Measurements from ENCODE around the gene SP7.
"Not testable (repeated sequence)": the region's sequence is repeated elsewhere in the genome, so short reads cannot be mapped to it uniquely, and the experiment has no call there.

SP7 gene

GRCh38 chr12:53320352-53321195 lies 15.6 kb downstream of the SP7 start:
- no peak for DNase-seq

DNA sequence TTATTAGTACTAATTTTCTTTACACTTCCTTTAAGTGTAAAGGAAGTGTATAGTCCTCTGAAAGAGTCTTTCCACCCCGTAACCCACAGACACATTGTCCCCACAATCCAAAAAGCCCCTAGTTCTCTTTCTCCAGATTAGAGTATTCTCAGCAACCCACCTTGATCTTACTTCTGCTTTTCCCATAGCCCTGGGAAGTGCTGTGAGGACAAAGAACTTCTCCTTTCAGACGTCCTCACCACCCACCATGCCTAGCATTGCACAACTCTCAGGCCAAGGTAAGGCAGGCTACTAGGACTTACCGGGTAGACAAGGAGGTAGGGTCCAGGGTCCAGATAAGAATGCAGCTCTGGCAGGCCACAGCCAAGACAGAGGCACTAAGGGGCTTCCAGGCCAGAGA lies 22.2 kb downstream of the SP7 start:
- DNase-seq, result no peak

GRCh38 chr12:53308276-53308675 lies 27.9 kb downstream of the SP7 start:
- DNase-seq, result no peak

- DNase-seq, result no peak
Measured at GRCh38 chr12:53306826-53307225, 29.3 kb downstream of the SP7 start.

DNA sequence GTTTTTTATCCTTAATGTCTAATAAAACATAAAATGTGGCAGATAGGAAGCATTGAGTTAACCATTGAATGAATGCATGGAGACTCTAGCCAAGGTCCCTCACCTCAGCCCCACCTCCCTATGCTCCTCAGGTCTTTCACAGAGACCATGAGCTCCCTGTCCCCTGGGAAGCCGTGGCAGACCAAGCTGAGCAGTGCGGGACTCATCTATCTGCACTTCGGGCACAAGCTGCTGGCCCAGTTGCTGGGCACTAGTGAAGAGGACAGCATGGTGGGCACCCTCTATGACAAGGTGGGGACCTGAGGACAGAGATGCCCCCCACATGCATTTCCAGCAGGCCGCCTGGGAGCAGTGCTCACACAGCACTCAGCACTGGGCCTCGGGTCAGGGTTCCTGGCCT lies 33.3 kb downstream of the SP7 start:
- no peak for DNase-seq

GRCh38 chr12:53300187-53300586 lies 36.0 kb downstream of the SP7 start:
- DNase-seq, result no peak

GRCh38 chr12:53299454-53300180 lies 36.5 kb downstream of the SP7 start, which contains the start of gene MYG1:
TSS of gene MYG1 (plus strand) at chr12:53299695. CDS start at chr12:53299738, 43 bp downstream.
- DNase-seq, result peak; percentile 59 to 94 (median 78)

GRCh38 chr12:53299101-53299453 lies 37.1 kb downstream of the SP7 start:
- peak in 2 of 5 experiments; percentile 2 to 46 for DNase-seq

DNA sequence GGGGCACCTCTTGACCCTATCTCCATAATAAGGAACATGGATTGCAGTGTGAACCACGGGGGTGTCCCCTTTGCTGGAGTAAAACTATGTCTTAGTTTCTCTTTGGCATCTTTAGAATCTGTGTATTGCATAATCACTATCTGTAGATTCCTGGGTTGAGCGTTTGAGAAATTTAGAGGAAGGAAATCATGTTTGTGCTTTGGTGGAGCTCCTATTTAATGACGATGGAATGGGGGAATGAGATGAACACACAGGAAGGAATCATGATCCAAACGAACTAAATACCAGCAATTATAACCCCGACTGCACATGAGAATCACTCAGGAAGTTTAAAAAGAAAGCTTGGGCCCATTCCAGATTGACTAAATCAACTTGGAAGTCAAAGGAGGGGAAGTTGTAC lies 38.0 kb downstream of the SP7 start:
- no peak for DNase-seq

DNA sequence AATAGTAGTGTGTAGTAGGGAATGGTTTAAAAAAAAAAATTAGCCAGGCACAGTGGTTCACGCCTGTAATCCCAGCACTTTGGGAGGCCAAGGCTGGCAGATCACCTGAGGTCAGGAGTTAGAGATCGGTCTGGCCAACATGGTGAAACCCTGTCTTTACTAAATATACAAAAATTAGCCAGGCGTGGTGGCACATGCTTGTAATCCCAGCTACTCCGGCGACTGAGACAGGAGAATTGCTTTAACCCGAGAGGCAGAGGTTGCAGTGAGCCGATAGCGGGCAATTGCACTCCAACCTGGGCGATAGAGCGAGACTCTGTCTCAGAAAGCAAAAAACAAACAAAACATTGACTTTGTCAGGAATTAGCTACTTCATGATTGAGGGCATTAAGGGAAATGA lies 39.0 kb downstream of the SP7 start:
- DNase-seq, result not testable (repeated sequence)

GRCh38 chr12:53295891-53296219 lies 40.3 kb downstream of the SP7 start:
- peak in 1 of 5 experiments; percentile 10 for DNase-seq

- DNase-seq, result peak; percentile 61 to 94 (median 79)
Measured at GRCh38 chr12:53295070-53295890, 40.9 kb downstream of the SP7 start, which contains the start of gene PFDN5. TSS of gene PFDN5 (plus strand) at chr12:53295542. CDS start at chr12:53295568, 26 bp downstream.

- DNase-seq, result no peak
Measured at GRCh38 chr12:53292426-53292825, 43.7 kb downstream of the SP7 start.

GRCh38 chr12:53290661-53291060 lies 45.5 kb downstream of the SP7 start:
- DNase-seq, result no peak

DNA sequence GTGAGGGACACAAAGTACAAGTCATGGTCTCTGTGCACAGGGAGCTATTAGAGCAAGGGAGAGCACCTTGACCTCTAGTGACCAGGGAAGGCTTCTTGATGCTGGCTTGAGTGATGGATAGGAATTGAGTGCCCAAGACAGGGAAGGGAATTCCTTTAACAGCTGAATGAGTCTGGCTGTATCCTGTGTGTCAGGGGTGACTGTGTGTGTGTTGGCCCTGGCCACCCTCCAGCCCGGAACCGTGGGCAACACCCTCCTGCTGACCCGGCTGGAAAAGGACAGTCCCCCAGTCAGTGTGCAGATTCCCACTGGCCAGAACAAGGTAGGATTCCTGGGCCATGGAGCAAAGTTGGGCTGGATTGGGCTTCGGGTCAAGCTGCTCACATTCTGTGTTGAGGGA lies 46.3 kb downstream of the SP7 start:
- no peak for DNase-seq

DNA sequence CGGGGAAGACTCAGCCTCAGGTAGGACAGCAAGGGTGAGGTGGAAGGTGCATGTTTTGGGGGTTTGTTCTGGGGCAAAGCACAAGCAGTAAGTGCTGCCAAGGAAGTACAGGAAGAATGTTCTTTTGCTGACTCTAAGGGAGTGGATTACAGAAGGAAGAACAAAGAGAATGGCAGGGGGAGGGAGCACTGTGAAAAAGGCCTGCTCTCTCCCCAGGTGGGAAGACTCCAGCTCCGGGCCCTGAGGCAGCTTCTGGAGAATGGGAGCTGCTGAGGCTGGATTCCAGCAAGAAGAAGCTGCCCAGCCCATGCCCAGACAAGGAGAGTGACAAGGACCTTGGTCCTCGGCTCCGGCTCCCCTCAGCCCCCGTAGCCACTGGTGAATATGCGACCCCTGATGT lies 47.8 kb downstream of the SP7 start:
- DNase-seq, result no peak

- peak; percentile 44 to 74 (median 57) for DNase-seq
Measured at GRCh38 chr12:53287741-53288216, 48.4 kb downstream of the SP7 start.

DNA sequence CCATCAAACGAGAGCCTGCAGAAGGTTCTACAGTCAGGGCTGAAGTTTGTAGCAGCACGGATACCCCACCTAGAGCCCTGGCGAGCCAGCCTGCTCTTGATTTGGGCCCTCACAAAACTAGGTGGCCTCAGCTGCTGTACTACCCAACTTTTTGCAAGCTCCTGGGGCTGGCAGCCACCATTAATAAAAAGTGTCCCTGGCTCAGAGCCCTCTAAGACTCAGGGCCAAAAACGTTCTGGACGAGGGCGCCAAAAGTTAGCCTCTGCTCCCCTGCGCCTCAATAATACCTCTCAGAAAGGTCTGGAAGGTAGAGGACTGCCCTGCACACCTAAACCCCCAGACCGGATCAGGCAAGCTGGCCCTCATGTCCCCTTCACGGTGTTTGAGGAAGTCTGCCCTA lies 49.7 kb downstream of the SP7 start:
- DNase-seq, result no peak

GRCh38 chr12:53279888-53280498 lies 56.2 kb downstream of the SP7 start:
- no peak for DNase-seq

DNA sequence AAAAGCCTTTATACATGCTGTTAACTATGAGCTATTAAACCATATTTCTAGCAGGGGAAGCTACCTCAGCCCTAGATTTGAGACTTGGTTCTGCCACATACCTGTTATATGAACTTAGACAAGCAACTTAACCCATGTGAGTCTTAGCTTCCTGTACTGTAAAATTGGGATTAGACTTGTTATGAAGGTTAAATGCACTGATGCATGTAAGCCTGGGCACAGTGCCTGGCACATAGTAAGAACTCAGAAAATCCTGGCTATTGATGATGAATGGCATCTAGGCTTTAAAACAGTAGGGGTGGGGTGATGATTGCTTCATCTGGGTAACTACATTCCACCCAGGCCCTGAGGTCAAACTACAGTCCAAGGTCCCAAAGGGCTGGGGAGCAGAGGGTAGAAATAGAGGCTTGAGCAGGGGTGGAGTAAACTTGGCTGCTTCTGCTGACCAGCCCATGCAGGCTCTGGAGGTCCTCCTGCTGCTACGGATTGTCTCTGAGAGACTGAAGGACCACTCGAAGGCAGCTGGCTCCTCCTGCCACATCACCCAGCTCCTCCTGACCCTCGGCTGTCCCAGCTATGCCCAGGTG lies 56.8 kb downstream of the SP7 start:
- DNase-seq, result no peak

DNA sequence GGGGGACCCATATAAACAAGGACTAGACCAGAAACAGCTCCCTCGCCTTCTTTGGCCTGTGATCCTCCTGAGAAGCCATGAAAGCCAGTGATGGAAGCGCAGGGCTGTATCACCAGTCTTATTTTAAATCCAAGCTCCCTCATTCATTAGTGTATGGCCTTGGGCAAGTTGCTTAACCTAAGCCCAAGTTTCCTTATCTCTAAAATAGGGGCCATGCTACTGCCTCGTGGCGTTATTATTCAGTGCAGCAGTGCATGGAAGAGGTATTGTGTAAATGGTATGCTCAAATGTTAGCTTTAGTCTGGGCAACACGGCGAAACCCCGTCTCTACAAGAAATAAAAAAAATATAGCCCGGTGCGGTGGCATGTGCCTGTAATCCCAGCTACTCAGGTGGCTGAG lies 58.2 kb downstream of the SP7 start:
- no peak for DNase-seq

Data from T-helper 2 cell (primary cell).